HG03039 (cell line): ENCODE data around the gene SLC22A4.

Experiments
- ATAC-seq: cut with Tn5 transposase; IDR thresholded peaks from one replicate; pipeline ENCODE4 v1.9.1; 2021; ENCODE audit warnings: mild to moderate bottlenecking, moderate library complexity; ENCODE audit not compliant: unreplicated experiment

SLC22A4 gene

DNA sequence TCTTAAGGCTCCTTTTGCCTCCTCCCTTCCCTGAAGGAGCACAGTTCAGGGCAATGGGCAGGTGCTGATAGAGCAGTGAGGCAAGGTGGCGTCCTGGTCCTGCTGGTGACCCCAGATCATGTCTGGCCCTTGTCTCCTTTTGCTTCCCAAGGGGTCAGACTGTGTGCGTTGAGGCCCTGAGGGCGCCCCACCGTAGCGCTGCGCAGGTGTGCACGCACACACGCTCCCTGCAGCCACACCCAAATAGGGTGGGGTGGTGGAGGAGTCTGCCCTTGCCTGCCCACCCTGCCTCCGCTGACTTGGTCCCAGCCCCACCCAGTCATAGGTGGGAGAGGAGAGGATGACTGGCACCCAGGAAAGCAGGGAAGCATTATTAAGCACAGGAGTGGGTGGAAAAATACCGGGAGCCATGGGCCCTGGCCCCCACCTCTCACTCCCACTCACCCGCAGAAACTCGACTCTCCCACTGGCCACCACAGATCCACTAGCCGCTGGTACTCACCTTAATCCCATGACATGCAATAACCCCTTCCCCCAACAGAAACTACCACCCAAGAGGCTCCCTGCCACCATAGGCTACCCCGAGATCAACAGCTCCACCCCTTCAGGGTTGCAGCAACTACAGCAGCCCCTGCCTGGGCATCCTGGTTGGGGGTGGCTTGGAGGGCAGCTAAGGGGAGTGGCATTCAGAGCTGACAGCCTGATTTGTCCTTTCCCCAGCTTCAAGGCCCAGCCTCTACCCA, 20.0 kb upstream of the SLC22A4 start:
- no peak for ATAC-seq

- no peak for ATAC-seq
These were observed 18.6 kb upstream of the SLC22A4 start for GRCh38 chr5:132275367-132276220.

- no peak for ATAC-seq
These were observed 16.9 kb upstream of the SLC22A4 start for GRCh38 chr5:132277256-132277655.

DNA sequence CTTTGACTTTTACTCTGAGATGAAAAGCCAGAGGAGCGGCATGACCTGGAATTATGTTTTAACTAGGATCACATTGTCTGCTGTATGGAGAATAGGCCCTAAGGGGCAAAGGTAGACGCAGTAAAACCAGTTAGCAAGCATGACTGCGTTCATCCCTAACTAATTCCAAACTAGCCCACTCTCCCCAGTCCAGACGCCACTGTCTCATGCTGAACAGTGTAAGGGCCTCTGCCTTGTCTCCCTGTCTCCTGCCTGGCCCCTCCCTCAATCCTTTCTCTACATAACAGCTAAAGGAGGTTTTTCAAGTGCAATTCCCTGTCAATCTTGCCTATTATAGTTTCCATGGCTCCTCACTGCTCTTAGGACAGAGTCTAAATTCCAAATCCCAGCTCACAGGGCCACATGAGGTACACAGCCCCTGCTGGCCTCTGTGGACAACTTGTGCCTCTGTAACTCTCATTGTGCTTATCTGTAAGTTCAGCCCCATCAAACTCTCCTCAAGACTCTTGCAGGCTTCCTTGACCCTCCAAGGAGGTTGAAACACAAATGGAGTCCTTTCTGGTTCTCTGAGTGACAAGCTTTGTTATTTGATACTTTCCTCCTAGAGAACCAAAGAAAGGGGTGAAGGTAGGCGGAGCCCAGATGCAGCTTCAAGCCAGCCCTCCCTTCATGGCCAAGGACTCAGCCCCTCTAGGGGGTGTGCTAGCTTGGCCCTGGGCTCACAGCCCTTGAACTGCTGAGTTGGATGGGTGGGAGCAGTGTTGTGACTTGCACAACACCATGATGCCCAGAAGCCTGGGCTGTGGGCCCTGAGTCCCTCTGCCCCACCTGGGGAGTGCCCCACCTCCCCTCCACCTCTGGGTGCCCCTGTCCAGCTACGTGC, 16.0 kb upstream of the SLC22A4 start:
- no peak for ATAC-seq

DNA sequence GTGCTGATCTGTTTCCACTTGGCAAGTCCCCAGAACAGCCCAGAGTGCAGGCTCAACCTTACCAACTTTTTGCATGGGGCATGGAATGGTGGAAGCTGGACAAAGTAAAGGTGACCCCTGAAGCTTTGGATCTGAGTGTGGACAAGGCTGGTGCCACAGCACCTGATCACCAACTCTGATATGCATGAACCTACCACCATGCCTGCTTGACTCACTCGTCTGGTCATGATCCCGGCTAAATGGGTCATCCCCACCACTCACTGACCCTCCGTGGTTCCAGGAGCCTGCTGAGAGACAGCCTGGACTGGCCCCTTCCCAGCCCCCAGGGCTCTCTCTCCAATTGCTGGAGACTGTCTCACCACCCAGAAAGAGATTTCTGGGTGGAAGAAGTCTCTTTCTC, 14.4 kb upstream of the SLC22A4 start:
- ATAC-seq, result no peak

GRCh38 chr5:132280371-132281240, 13.6 kb upstream of the SLC22A4 start:
- ATAC-seq, result no peak

DNA sequence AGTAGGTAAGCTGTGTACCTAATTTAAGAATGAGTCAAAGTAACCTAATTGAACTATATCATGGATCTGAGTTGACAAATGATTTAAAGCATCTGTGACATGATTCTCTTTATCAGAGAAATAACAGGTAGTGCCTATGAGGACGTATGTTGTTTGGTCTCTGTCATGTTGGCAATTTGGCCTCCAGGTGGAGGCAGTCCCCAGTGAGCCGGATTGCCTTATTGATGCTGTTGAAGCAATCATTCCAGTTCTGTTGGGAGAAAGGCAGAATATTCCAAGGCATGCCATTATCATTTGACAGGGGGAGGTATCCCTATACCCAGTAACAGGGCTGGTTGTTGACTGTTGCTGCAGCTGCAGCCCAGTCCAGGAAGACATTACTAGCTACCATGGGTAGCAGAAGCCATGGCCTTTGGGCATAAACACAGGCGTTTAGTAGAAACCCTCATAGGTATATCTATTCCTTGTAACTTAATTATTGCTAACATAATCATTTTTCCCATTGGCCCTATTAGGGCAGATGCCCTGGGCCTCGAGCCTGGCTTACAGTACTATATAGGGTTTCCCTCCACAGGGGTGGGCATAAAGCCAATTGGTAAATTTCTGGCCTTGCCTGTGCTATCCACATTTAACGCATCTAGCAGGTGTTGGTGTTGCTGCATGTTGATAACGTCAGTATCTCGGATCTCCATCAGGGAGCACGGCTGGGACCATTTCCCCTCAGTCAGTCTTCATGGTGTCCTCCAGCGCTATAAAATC, 12.2 kb upstream of the SLC22A4 start:
- ATAC-seq, result no peak

GRCh38 chr5:132283423-132284043, 10.7 kb upstream of the SLC22A4 start:
- no peak for ATAC-seq

GRCh38 chr5:132289097-132289496, 5.1 kb upstream of the SLC22A4 start:
- ATAC-seq, result no peak

DNA sequence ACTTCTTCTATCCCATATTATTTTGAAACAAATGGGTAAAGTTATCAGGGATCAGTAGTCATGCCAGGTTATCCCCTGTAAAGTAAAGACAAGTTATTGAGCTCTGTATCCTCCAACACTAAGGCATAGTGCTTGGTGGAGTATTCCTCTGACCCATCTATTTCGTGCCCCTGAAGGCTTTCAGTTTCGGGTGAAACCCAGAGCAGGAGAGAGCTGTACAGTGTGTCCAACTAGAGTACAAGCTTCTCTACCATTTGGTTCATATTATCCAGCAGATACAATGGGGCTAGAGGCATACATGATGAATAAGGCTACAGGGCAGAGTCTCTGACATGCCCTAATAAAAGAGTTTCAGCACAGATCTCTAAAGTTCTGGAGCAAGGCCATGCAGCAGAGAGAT, 3.2 kb upstream of the SLC22A4 start:
- no peak for ATAC-seq

GRCh38 chr5:132293066-132293991, 865 bp upstream of the SLC22A4 start:
- ATAC-seq, result peak; percentile 28

DNA sequence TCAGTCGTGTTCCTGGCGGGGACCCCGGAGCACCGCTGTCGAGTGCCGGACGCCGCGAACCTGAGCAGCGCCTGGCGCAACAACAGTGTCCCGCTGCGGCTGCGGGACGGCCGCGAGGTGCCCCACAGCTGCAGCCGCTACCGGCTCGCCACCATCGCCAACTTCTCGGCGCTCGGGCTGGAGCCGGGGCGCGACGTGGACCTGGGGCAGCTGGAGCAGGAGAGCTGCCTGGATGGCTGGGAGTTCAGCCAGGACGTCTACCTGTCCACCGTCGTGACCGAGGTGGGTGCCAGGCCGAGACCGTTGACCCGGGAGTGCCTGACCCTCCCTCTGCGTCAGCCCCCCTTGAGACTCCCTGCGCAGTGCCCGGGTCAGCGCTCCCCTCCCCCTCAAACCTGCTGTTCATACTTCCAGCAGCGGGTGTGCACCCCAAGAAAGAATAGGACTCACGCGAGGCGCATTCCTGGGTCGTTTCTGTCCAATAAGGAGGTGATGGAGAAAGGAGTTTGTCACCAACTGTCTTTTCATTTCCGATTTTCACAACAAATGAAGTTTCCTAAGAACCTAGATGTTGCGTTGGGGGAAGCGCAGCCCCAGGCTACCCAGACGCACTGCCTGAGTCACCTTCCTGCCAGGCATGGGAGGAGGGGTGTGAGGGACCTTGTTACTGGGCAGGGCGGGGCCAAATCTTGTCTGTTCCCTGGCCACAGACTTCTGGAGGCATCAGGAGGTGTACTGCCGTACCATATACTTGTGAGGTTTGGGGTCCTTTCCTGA, 722 bp downstream of the SLC22A4 start:
- ATAC-seq, result no peak

- no peak for ATAC-seq
These were observed 1.6 kb downstream of the SLC22A4 start for GRCh38 chr5:132295505-132296411.

DNA sequence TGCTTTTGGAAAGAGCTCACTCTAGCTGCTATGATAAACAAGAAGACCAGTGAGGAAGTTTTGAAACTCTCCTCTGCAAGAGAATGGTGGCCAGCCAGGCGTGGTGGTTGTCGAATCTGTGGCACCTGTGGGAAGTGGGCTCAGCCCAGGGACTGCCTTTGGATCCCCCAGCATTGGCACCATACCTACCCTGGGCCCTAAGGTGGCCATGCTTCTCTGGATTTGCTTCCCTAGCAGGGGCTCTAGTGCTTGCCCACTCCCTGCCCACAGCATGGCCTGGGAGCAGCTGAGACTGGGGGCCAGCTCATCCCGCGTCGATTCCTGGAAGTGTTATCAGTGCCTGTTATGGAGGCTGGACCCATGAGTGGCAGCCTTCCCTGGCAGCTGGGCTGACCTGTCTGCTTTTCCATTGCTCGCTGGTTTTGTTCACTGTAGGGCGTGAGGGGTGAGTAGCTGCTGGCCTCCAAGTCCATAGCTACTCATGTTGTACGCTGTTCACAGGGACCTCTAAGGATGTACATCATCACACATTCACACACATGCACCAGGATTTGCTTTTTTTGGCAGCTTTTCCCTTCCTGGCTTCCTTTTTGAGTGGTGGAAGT, 2.3 kb downstream of the SLC22A4 start:
- no peak for ATAC-seq

DNA sequence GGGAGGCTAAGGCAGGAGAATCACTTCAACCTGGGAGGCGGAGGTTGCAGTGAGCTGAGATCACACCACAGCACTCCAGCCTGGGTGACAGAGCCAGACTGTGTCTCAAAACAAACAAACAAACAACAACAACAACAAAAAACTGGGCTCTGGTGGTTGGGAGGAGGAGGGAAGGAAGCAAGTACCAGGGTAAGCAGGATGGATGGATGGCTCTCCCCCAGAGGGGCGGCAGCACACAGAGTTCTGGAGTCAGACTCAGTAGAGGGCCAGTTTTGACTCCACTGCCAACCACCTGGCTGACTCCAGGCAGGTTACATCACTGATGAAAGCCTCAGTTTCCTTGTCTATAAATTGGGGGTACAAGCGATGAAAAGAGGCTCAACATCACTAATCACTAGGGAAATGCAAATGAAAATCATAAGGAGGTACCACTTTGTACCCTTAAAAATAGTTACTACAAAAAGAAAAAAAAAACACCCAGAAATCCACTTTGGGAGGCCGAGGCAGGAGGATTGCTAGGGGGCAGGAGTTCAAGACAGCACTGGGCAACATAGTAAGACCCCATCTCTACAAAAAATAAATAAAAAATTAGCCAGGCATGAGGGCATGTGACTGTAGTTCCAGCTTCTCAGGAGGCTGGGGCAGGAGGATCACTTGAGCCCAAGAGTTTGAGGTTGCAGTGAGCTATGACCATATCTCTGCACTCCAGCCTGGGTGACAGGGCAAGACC, 3.2 kb downstream of the SLC22A4 start:
- ATAC-seq, result no peak
